ENCODE results near the gene SMYD3. TPM values are rescaled to one million over a fixed set of nuclear protein-coding genes. Genes with fewer than 3 reads are reported as not detected.

The SMYD3 gene
- total RNA-seq, 1 donor from 2014 or later = 0.32 TPM

GRCh38 chr1:245788886-245789285, 718.2 kb downstream of the SMYD3 start:
- H3K9me3 ChIP-seq = no peaks in the 10 kb centered on the region
- no peaks in the 10 kb centered on the region for H3K27me3 ChIP-seq
- H3K36me3 ChIP-seq = no peaks in the 10 kb centered on the region
- no peak overlapping the region for H3K27ac ChIP-seq
- intact Hi-C loops (cut with DNase I) = no loop called here
- no peak for TF ChIP-seq CTCF (IDR thresholded peaks at IDR 0.05)
- no peak for DNase-seq (ENCODE audit: low spot score in 2 of 2)
- no peaks in the 10 kb centered on the region for H3K4me1 ChIP-seq
- H3K4me3 ChIP-seq = no peak overlapping the region

DNA sequence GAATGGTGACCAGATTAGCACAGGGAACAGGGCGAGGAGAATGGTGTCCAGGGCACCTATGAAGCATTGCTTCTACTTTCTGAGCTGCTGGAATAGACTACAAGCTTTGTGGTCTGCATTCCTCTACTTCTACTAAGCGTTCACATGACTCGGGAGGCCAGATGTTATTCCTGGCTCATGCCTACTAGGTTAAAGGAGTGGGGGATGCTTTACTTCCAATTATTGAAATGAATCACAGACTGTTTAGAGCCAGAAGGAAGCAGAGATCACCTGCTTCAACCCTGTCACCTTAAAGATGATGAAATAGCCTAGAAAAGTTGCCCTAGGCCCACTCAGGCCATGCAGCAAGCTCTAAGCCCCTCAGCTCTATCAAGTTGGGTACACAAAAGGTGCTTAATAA, 718.8 kb downstream of the SMYD3 start:
- no peak for DNase-seq (ENCODE audit: low spot score in 2 of 2)
- Histone ChIP-seq H3K36me3 (no peaks in the 10 kb centered on the region), H3K9me3 (no peaks in the 10 kb centered on the region), H3K27me3 (no peaks in the 10 kb centered on the region), H3K4me1 (no peaks in the 10 kb centered on the region), H3K27ac (no peak overlapping the region), H3K4me3 (no peak overlapping the region)
- intact Hi-C loops (cut with DNase I) = no loop called here
- no peak for TF ChIP-seq CTCF (IDR thresholded peaks at IDR 0.05)

GRCh38 chr1:245786948-245787347, 720.1 kb downstream of the SMYD3 start:
- Histone ChIP-seq H3K4me1 (no peaks in the 10 kb centered on the region), H3K27ac (no peak overlapping the region), H3K9me3 (no peaks in the 10 kb centered on the region), H3K27me3 (no peaks in the 10 kb centered on the region), H3K36me3 (no peaks in the 10 kb centered on the region), H3K4me3 (no peak overlapping the region)
- no peak for DNase-seq (ENCODE audit: low spot score in 2 of 2)
- intact Hi-C loops (cut with DNase I) = no loop called here
- no peak for TF ChIP-seq CTCF (IDR thresholded peaks at IDR 0.05)

DNA sequence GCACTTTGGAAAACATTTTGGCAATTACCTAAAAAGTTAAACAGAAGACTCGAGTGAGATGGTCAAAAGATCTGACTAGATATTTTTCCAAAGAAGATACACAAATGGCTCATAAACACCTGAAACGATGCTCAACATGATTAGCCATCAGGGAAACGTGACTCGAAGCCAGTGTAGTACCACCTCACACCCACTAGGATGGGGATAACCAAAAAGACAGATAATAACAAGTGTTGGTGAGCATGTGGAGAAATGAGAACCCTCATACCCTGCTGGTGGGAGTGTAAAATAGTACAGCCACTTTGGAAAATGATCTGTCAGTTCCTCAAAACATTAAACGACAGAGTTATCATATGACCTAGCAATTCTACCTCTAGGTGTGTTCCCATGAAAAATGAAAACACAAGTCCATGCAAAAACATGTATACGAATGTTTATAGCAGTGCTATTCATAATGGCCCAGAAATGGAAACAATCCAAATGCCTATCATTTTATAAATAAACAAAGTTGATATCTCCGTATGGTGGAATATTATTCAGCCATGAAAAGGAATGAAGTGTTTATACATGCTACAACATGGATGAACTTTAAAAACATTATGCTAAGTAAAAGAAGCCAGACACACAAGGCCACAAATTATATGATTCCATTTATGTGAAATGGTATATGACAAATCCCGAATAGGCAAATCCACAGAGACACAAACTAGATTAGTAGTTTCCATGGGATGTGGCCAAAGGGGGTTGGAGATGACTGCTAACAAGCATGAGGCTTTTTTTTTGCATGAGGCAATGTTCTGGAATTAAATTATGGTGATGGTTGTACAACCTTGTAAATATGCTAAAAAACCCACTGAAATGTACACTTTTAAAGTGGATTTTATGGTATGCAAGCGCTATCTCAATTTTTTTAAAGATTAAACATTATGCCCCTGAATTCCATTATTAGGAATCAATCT, 727.0 kb downstream of the SMYD3 start:
- Histone ChIP-seq H3K9me3 (no peaks in the 10 kb centered on the region), H3K27ac (no peak overlapping the region), H3K36me3 (no peaks in the 10 kb centered on the region), H3K4me1 (no peaks in the 10 kb centered on the region), H3K27me3 (no peaks in the 10 kb centered on the region), H3K4me3 (no peak overlapping the region)
- DNase-seq (ENCODE audit: low spot score in 2 of 2) = no peak
- no peak for TF ChIP-seq CTCF (IDR thresholded peaks at IDR 0.05)
- intact Hi-C loops (cut with DNase I) = no loop called here

- no peak overlapping the region for H3K4me3 ChIP-seq
- no peaks in the 10 kb centered on the region for H3K9me3 ChIP-seq
- no peaks in the 10 kb centered on the region for H3K27me3 ChIP-seq
- H3K36me3 ChIP-seq = no peaks in the 10 kb centered on the region
- H3K4me1 ChIP-seq = no peaks in the 10 kb centered on the region
- TF ChIP-seq CTCF (IDR thresholded peaks at IDR 0.05) = no peak
- no peak overlapping the region for H3K27ac ChIP-seq
- intact Hi-C loops (cut with DNase I) = no loop called here
- no peak for DNase-seq (ENCODE audit: low spot score in 2 of 2)
These were observed 729.3 kb downstream of the SMYD3 start for GRCh38 chr1:245777752-245778151.
